Parathyroid adenoma (tissue), 2 donors: ENCODE data around the gene ULBP1.
"Not testable (repeated sequence)": the region's sequence is repeated elsewhere in the genome, so short reads cannot be mapped to it uniquely, and the experiment has no call there.

Experiments used
- H2AFZ ChIP-seq: fragments of 300-600 bp; sonication (generic); one replicate; pipeline ENCODE4 v1.7.0; 2017; ENCODE audit warnings: antibody characterized with exemption, mild to moderate bottlenecking
- H3K27ac ChIP-seq: fragments of 300-600 bp; sonication (generic); one replicate; pipeline ENCODE4 v1.7.0; 2017
- H3K27me3 ChIP-seq: fragments of 300-600 bp; sonication (generic); one replicate; pipeline ENCODE4 v1.7.0; 2017; ENCODE audit warnings: low read length; ENCODE audit not compliant: control insufficient read depth, insufficient read depth
- H3K36me3 ChIP-seq: fragments of 300-600 bp; sonication (generic); one replicate; pipeline ENCODE4 v1.7.0; 2017; ENCODE audit warnings: low read length; ENCODE audit not compliant: control insufficient read depth, insufficient read depth
- H3K4me1 ChIP-seq: fragments of 300-600 bp; sonication (generic); one replicate; pipeline ENCODE4 v1.7.0; 2017; ENCODE audit warnings: control low read depth
- H3K4me2 ChIP-seq: fragments of 300-600 bp; sonication (generic); one replicate; pipeline ENCODE4 v1.7.0; 2017; ENCODE audit warnings: low read length
- H3K4me3 ChIP-seq: fragments of 300-600 bp; sonication (generic); one replicate; pipeline ENCODE4 v1.7.0; 2017; ENCODE audit warnings: low read depth, low read length
- H3K79me2 ChIP-seq: fragments of 300-600 bp; sonication (generic); one replicate; pipeline ENCODE4 v1.7.0; 2017; ENCODE audit warnings: control low read depth
- H3K9ac ChIP-seq: fragments of 300-600 bp; sonication (generic); one replicate; pipeline ENCODE4 v1.7.0; 2017; ENCODE audit warnings: mild to moderate bottlenecking
- H3K9me3 ChIP-seq: fragments of 300-600 bp; sonication (generic); one replicate; pipeline ENCODE4 v1.7.0; 2017; ENCODE audit warnings: low read length; ENCODE audit not compliant: control insufficient read depth
- CTCF ChIP-seq: fragments of 300-600 bp; sonication (generic); IDR thresholded peaks from one replicate; pipeline ENCODE4 v1.7.0; 2017; ENCODE audit warnings: antibody characterized with exemption, mild to moderate bottlenecking
- donor health status: primary hyperparathyroidism.

Gene ULBP1

GRCh38 chr6:150016324-150017185 is 52.8 kb downstream of the ULBP1 start:
- Histone ChIP-seq H3K27me3 (no peaks in the 10 kb centered on the region), H3K36me3 (no peaks in the 10 kb centered on the region)

DNA sequence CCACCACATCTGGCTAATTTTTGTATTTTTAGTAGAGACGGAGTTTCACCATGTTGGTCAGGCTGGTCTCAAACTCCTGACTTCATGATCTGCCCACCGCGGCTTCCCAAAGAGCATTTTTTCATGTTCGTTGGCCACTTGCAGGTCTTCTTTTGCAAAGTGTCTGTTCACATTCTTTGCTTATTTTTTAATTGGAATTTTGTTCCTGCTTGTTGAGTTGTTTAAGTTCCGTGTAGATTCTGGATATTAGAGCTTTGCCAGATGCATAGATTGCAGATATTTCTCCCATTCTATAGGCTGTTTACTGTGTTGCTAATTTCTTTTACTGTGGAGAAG is 53.4 kb downstream of the ULBP1 start:
- H3K27ac ChIP-seq, H3K4me2 ChIP-seq, H3K27me3 ChIP-seq, H2AFZ ChIP-seq, H3K9me3 ChIP-seq, H3K9ac ChIP-seq, H3K36me3 ChIP-seq, H3K79me2 ChIP-seq, H3K4me3 ChIP-seq, H3K4me1 ChIP-seq: not testable (repeated sequence)
- TF ChIP-seq CTCF, result peak; percentile 2

More at GRCh38 chr6:150016324-150017185, 52.8 kb downstream of the ULBP1 start:
- no peak overlapping the region for H3K27ac ChIP-seq
- TF ChIP-seq CTCF, result peak; percentile 74
- H3K4me3 ChIP-seq, result no peak overlapping the region
- H3K4me1 ChIP-seq, result no peaks in the 10 kb centered on the region
- H3K79me2 ChIP-seq, result no peaks in the 10 kb centered on the region
- no peak overlapping the region for H2AFZ ChIP-seq
- no peak overlapping the region for H3K4me2 ChIP-seq
- no peak overlapping the region for H3K9ac ChIP-seq
- H3K9me3 ChIP-seq, result no peaks in the 10 kb centered on the region

GRCh38 chr6:150018846-150019580 is 55.3 kb downstream of the ULBP1 start:
- H2AFZ ChIP-seq, result no peak overlapping the region
- no peaks in the 10 kb centered on the region for H3K36me3 ChIP-seq
- no peaks in the 10 kb centered on the region for H3K79me2 ChIP-seq
- H3K27ac ChIP-seq, result no peak overlapping the region
- H3K9ac ChIP-seq, result no peak overlapping the region
- H3K27me3 ChIP-seq, result no peaks in the 10 kb centered on the region
- no peaks in the 10 kb centered on the region for H3K4me1 ChIP-seq
- no peak overlapping the region for H3K4me2 ChIP-seq
- H3K4me3 ChIP-seq, result no peak overlapping the region
- H3K9me3 ChIP-seq, result no peaks in the 10 kb centered on the region
- TF ChIP-seq CTCF, result no peak

- H2AFZ ChIP-seq, H3K36me3 ChIP-seq, H3K27ac ChIP-seq, H3K9ac ChIP-seq, H3K79me2 ChIP-seq, H3K4me2 ChIP-seq, H3K4me1 ChIP-seq, H3K4me3 ChIP-seq, H3K27me3 ChIP-seq, H3K9me3 ChIP-seq: not testable (repeated sequence)
Measured at GRCh38 chr6:150021870-150022269, 58.1 kb downstream of the ULBP1 start.
